ENCODE data around the gene SYNM.

The SYNM gene

DNA sequence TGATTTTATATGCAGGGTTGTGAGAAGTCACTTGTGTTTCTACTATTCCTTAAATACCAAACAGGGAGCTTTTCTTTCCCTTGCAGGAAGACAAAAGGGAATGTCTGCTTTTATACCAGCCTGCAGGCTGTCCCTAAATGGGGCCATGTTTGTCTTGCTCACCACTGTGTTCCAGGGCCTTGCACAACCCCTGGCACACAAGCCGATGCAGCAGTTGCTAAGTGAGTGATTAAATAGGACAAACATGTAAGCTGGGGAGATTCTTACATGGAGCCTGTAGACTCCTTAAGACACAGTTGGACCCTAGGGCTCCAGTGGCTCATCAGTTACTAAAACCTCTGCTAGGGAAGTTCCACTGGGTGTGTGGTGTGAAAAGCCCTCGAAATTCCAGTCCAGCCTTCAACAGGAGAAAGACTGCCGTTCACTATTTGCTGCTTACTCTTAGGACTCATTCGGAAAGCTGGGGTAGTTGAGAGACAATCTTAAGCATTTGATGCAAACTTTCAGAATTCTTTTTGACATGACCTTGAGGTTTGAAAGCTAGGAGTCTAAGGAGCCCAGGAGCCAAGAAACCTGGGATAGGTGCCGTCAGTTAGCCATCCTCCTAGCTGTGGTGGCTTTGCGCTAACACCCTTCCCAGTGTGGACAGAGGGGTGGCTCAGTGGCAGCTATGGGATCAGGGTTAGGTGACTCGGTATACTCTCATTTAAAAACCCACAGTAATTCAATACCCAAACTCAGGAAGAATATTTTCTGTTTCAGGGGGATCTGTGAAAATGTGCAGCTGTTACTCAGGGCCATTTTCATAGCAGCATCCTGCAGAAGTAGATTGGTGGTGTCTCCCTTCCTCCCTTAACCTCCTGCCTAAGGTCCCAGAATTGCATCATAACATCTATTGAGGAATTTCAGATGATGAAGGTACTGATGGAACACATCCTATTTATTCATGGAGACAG lies 39.1 kb downstream of the SYNM start:
- DNase-seq (ENCODE audit: low spot score), result no peak

DNA sequence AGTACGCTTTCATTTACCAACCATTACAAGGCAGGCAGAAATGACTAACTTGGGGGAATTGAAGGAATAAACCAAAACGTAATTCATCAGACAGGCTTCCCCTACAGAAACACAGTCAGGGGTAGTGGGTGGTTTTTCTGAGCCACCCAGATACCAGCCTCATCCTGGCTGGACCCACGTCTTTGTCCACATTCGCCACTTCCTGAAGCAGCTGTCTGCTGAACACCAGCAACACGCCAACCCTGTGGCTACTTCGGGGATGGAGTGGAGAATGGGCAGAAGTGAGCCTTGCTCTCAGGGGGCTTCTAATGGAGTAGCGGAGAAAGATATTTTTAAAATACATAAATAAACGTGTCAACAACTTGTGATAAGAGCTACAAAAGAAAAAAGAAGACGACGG lies 40.1 kb downstream of the SYNM start:
- DNase-seq (ENCODE audit: low spot score), result no peak

DNA sequence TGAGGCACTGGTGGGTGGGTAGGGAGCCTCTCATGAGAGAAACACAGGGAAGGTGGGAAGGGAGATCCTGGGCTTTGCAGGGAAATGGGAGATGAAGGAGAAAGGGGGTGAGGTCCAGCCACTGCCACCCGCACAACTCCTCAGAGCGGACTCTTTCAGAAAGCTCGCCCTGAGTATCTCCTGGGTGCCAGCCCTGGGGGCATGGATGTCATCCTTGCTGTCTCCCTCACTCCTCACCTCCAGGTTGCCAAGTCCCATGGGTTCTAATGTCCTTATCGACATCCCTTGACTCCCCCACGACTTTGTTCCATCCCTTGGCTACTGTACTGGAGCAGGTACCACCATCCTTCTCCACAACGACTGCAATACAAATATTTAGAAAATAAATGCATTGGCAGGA lies 40.9 kb downstream of the SYNM start:
- DNase-seq (ENCODE audit: low spot score), result no peak

DNA sequence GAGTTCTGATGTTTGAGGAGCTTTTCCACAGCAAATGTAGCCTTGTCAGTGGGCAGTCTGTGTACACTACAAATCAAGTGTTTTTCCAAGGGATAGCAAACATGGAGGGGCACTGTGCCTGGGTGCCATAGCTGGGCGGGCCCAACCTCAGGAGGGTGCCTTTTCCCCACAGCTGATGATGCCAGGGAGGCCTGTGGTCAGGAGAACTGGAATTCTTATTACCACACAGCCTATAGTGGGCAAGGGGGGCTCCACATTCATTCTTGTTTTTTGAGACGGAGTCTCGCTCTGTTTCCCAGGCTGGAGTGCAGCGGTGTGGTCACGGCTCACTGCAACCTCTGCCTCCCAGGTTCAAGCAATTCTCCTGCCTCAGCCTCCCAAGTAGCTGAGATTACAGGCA lies 41.8 kb downstream of the SYNM start:
- DNase-seq (ENCODE audit: low spot score), result no peak

DNA sequence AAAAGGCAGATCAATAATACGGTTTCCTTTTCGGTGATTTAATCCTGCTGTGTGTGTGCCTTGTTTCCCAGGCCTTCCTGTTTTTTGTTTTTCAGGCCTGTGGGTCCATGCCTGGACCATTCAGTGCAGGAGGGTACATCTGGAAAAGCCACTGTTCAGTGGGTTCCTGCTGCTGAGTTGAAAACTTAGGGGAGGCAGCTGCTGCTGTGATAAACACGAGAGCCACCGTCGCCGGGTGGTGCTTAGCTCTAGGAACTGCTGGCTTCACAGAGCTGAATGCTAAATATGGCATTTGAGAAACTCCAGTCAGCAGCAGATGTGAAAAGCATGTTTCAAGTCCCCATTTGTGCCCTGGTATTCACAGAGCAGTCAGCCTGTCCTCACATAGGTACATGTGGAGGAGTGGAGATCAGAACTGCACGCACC lies 44.0 kb downstream of the SYNM start:
- no peak for DNase-seq (ENCODE audit: low spot score)

DNA sequence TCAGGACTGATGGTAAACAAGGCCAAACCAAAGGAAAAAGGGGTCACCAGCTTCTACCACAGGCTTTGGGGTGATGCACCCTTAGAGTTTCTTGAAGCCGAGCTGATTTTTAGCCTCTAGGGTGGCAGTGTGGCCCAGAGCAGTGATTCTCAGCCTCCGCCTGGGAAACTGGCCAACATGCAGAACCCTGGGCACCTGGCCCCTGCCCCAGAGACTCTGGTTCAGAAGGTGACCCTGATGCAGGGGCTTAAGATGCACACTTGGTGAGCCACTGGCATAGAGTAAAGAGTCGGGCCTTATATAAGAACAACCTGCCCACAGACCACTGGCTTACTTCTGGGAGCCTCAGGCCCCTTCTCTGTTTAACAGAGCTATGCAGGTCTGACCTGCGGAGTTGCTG lies 44.5 kb downstream of the SYNM start:
- no peak for DNase-seq (ENCODE audit: low spot score)

DNA sequence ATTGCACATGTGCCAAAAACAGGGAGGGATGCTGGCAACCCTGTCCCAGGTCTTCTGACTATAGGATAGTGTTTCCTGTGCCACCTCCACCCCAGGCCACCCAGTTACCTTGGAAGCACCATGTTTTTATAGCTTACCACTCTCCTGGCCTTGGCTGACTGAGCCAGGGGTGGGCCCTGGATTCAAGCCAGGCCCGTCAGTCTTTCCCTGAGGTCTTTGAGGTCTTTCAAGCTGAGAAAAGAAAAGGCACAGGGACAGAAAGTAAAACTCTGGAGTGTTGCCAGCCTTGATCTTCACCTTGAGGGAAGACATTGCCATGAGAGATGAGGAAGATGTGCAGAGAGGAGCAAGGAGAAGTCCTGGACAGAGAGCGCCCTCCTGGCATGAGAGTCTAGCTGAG lies 46.3 kb downstream of the SYNM start:
- DNase-seq (ENCODE audit: low spot score), result no peak

DNA sequence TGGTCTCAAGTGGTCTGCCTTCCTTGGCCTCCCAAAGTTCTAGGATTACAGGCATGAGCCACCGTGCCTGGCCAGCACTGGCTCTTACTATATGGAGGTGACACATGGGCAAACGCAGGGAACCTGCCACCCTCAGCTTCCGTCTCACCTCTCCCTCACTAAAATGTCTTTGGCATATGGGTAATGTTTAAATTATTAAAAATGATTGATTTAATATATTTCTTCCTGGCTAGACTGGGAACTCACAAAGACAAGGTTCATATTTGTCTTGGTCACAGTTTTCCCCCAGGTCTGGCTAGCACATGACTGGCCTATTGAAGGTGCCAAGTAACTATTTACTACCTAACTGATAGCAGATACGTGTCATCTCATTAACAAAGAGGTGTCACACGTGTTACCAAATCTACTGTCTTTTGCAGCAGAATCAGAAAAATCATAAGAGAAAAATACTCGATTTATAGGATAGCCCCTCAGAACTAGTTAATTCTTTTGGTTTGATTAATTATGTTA lies 48.2 kb downstream of the SYNM start:
- no peak for DNase-seq (ENCODE audit: low spot score)

DNA sequence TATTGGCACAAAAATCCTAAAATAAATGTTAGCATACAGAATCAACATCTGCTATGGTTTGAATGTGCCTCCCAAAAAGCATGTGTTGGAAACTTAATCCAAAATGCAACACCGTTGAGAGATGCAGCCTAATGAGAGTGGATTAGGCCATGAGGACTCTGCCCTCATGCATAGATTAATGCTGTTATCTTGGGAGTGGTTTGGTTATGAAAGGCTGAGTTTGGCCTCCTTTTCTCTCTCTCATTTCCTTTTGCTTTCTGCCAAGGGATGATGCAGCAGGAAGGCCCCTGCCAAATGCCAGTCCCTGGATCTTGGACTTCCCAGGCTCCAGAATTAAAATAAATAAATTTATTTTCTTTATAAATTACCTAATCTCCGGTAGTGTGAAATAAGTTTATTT lies 49.4 kb downstream of the SYNM start:
- no peak for DNase-seq (ENCODE audit: low spot score)

DNA sequence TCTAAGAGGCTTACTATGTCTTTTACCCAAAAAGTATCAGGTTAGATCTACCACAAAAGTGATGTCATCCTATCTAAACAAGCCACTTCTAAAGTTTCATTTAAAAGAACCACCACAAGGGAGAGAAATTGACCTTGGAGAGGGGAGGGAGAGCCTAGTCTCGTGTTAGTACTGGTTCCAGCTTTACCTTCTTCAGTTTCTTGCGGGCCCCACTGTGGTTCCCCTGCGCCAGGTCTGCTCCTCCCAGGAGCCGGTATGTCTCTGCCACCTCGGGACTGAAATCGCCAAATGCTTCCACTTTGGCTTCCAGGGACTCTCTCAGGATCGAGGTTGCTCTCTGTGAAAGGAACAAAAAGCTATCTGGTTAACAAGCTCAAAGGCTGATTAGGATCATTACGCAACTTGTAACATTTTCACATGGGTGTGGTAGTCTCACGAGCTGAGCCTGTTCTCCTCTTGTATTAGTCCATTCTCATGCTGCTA lies 51.1 kb downstream of the SYNM start:
- no peak for DNase-seq (ENCODE audit: low spot score)

DNA sequence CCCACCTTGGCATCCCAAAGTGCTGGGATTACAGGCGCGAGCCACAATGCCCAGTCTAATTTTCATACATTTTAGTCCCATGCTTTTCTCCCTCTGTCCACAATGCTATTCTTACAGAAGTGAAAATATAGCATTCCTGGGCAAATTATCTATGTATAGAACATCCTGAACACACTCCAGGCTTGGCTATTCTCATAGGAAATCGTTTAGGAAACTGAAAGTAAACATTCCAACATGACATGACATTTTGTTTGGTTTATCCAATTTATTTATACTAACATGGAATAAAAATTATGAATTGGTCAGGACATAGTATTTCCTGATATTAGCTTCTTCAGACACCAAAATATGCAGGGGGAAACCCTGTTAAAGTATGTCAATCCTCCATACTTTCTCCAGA lies 52.6 kb downstream of the SYNM start:
- DNase-seq (ENCODE audit: low spot score), result no peak

DNA sequence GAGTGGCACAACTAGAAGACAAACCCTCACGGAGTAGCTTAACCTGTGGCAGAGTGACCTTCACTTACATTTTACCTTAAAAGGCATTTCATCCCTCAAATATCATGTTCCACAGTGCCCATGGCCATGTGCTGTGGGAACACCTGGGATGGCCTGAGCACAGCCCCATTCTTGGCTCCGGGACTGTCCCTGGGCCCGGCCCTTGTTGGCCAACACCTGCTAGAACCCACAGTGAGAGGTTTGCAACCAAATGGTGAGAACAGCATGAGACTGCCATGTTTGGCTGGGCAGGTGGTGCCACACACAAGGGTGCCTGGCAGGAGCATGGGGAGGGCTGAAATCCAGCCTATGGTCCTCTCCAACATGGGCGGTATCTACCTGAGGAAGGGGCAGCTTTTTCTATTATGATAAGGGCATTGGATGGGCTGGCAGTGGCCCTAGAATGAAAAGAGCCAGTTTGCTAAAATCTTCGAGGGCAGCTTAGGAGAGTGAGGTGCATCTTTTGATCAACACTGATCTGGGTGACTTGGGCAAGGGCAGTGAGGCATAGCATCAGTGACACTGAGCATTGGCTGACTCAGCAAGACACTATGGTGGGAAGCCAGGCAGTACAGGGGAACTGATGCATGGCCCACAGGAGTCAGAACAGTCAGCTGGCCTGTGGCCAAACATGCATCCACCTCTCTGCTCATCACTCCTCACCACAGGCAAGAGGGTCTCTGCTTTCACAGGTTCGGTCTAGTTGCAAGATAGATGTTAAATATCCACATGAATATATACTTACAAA lies 53.9 kb downstream of the SYNM start:
- DNase-seq (ENCODE audit: low spot score), result no peak

DNA sequence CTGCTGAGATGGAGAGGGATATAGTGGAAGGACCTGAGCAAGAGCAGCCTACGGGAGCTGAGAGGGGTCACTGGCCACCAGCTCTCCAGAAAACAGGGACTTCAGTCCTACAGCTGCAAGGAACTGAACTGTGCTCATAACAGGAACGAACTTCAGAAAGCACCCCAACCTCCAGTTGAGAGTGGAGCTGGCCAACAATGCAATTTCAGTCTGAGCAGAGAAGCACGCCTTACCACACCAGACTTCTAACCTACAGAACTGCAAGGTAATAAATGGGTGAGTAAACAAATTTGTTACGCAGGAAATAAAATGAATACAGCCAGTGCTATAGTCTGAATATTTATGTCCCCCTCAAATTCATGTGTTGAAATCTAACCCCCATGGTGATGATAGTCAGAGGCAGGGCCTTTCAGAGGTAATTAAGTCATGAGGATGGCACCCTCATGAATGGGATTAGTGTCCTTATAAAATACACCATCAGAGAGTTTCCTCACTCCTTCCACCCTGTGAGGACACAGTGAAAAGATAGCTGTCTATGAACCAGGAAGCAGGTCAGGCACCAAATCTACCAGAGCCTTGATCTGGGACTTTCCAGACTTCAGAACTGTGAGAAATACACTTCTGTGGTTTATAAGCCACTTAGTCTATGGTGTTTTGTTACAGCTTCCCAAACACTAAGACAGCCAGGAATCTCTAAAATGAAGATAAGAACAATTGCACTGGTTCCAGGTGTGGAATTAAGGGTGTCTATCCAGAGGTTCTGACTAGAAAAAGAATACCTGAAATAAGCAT lies 58.6 kb downstream of the SYNM start:
- no peak for DNase-seq (ENCODE audit: low spot score)

DNA sequence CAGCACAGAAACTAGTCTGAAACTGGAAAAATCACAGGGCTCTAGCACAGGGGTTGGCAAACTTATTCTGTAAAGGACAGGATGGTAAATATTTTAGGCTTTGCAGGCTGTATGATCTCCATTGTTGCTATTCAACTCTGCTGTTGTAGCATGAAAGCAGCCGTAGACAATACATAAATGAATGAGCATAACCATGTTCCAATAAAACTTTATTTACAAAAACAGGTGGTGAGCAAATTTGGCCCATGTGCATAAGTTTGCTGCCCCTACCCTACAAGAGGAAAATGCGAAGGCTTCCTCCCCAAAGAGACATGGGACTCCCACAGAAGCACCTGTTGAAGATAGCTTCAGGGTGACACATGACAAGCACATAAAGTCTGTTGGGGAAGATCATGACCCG lies 59.2 kb downstream of the SYNM start:
- DNase-seq (ENCODE audit: low spot score), result no peak

DNA sequence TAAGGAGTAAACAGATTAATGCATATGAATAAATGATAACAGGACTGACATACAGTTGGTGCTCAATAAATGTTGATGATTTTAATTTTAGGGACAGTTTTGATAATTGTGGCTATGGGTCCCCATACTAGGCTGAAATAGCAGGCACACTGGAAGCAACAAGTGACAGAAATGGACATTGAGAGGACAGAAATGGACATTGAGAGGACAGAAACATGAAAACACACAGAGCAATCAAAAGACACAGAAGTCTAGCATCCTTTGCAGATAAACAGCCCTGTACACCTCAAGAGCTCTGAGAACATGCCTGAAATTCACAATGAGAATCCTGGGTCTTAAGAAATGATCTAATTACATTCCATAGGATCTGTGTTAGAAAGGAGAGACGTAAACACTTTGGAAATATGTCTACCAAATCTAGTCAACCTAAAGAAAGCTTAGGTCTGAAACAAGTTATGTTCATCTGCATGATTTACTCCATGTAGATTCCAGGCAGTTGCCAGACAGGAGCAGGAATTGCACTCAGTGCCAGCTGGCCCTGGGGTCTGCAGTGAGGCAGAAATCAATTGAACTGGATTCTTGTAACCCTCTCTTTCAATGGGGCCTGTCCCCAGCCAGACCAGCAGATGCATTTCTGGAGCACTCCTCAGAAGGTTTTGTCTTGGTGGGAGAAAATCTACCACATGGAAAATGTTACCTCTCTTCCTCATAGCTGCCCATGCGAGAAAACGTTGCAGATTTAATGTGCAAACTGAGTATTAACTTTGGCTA lies 60.3 kb downstream of the SYNM start:
- no peak for DNase-seq (ENCODE audit: low spot score)

DNA sequence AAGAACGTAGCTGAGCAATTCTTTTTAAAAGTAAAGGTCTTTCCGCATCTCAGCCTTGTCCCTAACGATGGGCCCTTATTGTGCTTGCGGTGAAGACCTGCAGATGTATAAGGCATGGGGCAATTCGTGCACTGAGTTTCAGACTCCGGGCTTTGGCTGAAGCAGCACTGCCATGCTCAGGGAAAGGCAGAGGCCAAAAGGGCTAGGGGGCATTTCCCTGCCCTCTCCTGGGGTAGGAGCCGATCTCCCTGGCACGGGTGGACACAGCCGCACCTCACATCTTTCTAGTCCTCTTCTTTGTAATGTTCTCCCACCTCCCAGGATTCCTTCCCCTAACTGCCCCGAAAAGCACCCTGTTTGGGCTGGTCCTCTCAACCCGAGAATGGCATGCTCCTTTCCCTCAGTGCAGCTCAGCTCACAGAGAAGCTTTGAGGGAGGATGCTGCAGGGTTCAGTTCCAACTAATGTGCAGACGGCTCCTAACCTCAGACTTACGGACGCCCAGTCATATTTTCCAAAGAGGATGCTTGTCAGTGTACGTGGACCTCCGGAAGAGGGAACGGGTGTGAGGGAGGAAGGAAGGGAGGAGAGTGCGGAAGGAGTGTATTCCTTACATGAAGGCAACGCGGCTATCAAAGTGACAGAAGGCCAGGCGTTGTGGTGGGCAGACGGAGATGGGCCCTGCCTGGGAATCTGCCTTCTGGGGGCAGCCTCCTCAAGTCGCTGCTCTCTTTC lies 61.2 kb downstream of the SYNM start:
- DNase-seq (ENCODE audit: low spot score), result peak; percentile 21

DNA sequence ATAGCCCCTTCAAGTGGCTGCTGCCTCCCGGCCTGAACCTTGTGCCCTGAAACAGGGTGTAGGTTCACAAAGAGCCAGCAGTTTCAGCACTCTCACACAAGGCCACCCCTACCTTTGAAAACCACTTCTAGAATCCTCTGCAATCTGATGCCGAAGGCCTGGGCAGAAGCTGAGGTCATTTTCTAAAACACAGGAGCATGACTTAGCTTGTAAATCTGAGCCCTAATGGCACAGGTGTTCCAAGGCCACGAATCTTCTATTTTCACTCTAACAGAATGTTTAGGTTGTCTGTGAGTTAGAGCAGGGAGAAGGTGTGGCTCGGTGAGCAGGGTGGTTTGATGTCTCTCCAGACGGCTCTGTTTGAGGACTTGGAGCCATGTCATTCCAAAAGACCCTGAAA lies 62.3 kb downstream of the SYNM start:
- DNase-seq (ENCODE audit: low spot score), result no peak

DNA sequence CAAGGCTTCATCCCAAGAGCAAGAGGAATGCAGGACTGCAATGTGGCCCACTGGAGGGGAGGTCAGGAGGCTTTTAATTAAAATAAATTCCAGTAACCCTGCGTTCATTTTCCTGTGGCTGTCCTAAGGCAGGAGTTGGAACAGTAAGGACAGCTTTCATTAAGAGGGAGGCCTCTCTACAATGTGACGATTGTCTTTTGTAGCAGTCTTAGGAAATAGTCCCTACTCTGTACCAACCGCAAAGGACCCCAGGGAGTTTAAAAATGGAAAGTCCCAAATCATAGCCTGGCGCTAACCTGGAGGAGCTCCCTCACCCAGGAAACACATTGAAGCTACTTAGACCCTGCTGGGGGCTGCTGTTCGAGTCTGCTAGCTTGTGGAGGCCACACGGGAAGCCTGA lies 62.8 kb downstream of the SYNM start:
- DNase-seq (ENCODE audit: low spot score), result no peak

DNA sequence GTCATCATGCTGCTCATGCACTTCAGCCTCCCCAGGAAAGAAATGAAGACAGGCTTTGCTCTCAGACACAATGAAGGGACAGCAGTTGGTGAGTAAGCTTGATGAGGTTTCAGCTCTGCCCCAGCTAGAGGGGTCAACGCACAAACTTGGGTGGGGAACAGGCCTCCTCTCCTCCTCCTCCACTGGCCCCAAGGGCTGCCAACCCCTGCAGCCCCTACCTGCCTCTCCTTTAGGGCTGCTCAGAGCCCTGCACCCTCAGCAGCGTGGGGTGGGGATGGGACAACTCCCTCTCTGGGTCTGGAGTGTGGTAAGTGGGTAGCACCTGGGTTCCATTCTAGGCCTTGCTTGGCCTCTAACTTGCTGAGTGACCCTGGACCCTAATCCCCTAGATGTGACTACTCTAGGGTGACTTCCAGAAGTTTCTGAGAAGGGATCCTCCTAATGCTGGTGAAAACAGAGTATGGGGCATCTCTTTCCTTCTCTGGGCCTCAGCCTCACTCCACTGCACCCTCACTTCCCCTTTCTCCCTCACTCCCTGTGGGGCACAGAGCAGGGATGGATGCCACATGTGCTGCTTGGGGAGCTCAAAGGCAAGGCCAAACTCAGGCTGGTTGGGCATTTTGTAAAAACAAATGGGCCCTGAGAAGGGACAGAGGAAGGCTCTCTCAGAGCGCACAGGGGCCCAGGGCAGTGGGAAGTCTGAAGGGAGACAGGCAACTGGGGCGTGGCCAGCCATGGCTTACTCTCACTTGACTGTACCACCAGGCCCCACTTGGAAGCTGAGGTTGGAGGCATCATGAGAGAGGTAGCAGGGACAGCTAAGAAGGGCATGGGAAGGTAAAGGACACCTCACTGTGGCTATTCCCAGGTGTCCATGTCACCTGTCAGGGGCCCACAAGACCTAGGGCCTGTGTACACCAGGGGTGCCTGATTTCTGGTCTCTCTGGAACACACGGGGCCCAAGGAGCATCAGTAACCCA lies 64.0 kb downstream of the SYNM start:
- no peak for DNase-seq (ENCODE audit: low spot score)
